Ishikawa (cell line): ENCODE data around the gene MYO7B.

Experiments used
- CEBPB ChIP-seq: IDR thresholded peaks from 2 replicates; pipeline ENCODE4 v1.6.1; 2012
- EGR1 ChIP-seq: IDR thresholded peaks from 2 replicates; pipeline ENCODE4 v1.6.1; 2012
- EP300 ChIP-seq: IDR thresholded peaks from 2 replicates; pipeline ENCODE4 v1.6.1; 2012; ENCODE audit warnings: borderline replicate concordance
- FOXM1 ChIP-seq: IDR thresholded peaks from 2 replicates; pipeline ENCODE4 v1.6.1; 2012; ENCODE audit warnings: low read depth, borderline replicate concordance
- MAX ChIP-seq: IDR thresholded peaks from 2 replicates; pipeline ENCODE4 v1.6.1; 2012
- NFIC ChIP-seq: IDR thresholded peaks from 2 replicates; pipeline ENCODE4 v1.6.1; 2012
- RAD21 ChIP-seq: IDR thresholded peaks from 2 replicates; pipeline ENCODE4 v1.6.1; 2012; ENCODE audit warnings: low read depth
- TCF12 ChIP-seq: IDR thresholded peaks from 2 replicates; pipeline ENCODE4 v1.6.1; 2012; ENCODE audit warnings: low read depth
- YY1 ChIP-seq: IDR thresholded peaks from 2 replicates; pipeline ENCODE4 v1.6.1; 2012; ENCODE audit warnings: low read depth
- TF ChIP-seq, protein P1 (sequence below): IDR thresholded peaks from 2 replicates; pipeline ENCODE4 v1.6.1; 2012; ENCODE audit warnings: low read depth, mild to moderate bottlenecking

DNA sequence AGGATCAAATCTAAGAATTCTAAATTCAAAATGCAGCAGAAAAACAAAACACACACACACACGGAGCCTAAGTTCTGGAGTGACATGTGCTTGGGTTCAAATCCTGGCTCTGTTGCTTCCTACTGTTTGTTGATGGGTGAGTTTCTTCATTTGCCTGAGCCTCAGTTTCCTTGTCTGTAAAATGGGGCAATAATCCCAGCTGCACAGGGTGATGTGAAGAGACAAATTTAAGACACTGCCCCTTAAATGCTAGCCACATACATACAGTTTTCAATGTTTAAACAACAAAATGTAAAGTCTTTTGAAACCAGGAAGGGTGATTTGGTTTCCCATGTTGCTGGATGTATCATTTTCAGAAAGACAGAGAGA lies 109.5 kb downstream of the MYO7B start:
- TF ChIP-seq EP300 = no peak
- TF ChIP-seq YY1 = no peak
- no peak for TF ChIP-seq EGR1
- TF ChIP-seq, protein P1, sequence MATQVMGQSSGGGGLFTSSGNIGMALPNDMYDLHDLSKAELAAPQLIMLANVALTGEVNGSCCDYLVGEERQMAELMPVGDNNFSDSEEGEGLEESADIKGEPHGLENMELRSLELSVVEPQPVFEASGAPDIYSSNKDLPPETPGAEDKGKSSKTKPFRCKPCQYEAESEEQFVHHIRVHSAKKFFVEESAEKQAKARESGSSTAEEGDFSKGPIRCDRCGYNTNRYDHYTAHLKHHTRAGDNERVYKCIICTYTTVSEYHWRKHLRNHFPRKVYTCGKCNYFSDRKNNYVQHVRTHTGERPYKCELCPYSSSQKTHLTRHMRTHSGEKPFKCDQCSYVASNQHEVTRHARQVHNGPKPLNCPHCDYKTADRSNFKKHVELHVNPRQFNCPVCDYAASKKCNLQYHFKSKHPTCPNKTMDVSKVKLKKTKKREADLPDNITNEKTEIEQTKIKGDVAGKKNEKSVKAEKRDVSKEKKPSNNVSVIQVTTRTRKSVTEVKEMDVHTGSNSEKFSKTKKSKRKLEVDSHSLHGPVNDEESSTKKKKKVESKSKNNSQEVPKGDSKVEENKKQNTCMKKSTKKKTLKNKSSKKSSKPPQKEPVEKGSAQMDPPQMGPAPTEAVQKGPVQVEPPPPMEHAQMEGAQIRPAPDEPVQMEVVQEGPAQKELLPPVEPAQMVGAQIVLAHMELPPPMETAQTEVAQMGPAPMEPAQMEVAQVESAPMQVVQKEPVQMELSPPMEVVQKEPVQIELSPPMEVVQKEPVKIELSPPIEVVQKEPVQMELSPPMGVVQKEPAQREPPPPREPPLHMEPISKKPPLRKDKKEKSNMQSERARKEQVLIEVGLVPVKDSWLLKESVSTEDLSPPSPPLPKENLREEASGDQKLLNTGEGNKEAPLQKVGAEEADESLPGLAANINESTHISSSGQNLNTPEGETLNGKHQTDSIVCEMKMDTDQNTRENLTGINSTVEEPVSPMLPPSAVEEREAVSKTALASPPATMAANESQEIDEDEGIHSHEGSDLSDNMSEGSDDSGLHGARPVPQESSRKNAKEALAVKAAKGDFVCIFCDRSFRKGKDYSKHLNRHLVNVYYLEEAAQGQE = no peak
- TF ChIP-seq CEBPB = no peak
- TF ChIP-seq FOXM1 = no peak
- TF ChIP-seq MAX = no peak
- no peak for TF ChIP-seq TCF12
- TF ChIP-seq NFIC = no peak
- TF ChIP-seq RAD21 = no peak
